GM23338 (cell line): ENCODE results near the gene NUP50. TPM values are rescaled to one million over a fixed set of nuclear protein-coding genes. Genes with fewer than 3 reads are reported as not detected.

Experiments
- ATAC-seq: fragments of 200-7000 bp; cut with Tn5 transposase; 3 replicates; pipeline ENCODE4 v1.9.1; 2020
- DNase-seq: peaks from one replicate; pipeline ENCODE4 v3.0.0-alpha.2; 2015; ENCODE audit warnings: low spot score
- H2AFZ ChIP-seq: fragments of 200-600 bp; sonication (generic); 2 replicates; pipeline ENCODE4 v1.8.0; 2016; ENCODE audit warnings: antibody characterized with exemption, mild to moderate bottlenecking, moderate library complexity
- H3F3A ChIP-seq: fragments of 200-600 bp; sonication (generic); replicated peaks from 2 replicates; pipeline ENCODE4 v1.8.0; 2017; ENCODE audit warnings: antibody characterized with exemption, mixed run types, low read depth
- H3K27ac ChIP-seq: fragments of 200-600 bp; sonication (generic); 2 replicates; pipeline ENCODE4 v1.6.1; 2016; ENCODE audit warnings: low read depth
- H3K27me3 ChIP-seq: fragments of 200-600 bp; sonication (generic); 2 replicates; pipeline ENCODE4 v1.8.0; 2016; ENCODE audit warnings: mild to moderate bottlenecking, mixed run types, moderate library complexity; ENCODE audit not compliant: insufficient read depth
- H3K36me3 ChIP-seq: fragments of 200-600 bp; sonication (generic); 2 replicates; pipeline ENCODE4 v1.8.0; 2016; ENCODE audit warnings: mild to moderate bottlenecking; ENCODE audit not compliant: insufficient read depth
- H3K4me1 ChIP-seq: fragments of 200-600 bp; sonication (generic); 2 replicates; pipeline ENCODE4 v1.8.0; 2016; ENCODE audit warnings: mild to moderate bottlenecking, moderate library complexity; ENCODE audit not compliant: insufficient read depth
- H3K4me2 ChIP-seq: fragments of 200-600 bp; sonication (generic); 2 replicates; pipeline ENCODE4 v1.7.1; 2017; ENCODE audit warnings: mixed run types
- H3K4me3 ChIP-seq: fragments of 200-600 bp; sonication (generic); 2 replicates; pipeline ENCODE4 v1.6.1; 2016; ENCODE audit warnings: mixed run types
- H3K79me2 ChIP-seq: fragments of 200-600 bp; sonication (generic); replicated peaks from 2 replicates; pipeline ENCODE4 v1.8.0; 2017; ENCODE audit warnings: mild to moderate bottlenecking; ENCODE audit not compliant: insufficient read depth
- H3K9me2 ChIP-seq: fragments of 200-600 bp; sonication (generic); 2 replicates; pipeline ENCODE4 v1.8.0; 2017; ENCODE audit not compliant: insufficient read depth
- H4K20me1 ChIP-seq: fragments of 200-600 bp; sonication (generic); replicated peaks from 2 replicates; pipeline ENCODE4 v1.8.0; 2017; ENCODE audit warnings: mild to moderate bottlenecking; ENCODE audit not compliant: insufficient read depth
- H3K27ac Mint-ChIP-seq: 2 replicates; pipeline ENCODE4 v1.8.0; 2020; ENCODE audit warnings: inconsistent platforms, mild to moderate bottlenecking, moderate library complexity, mixed read lengths
- H3K27me3 Mint-ChIP-seq: 3 replicates; pipeline ENCODE4 v1.8.0; 2022; ENCODE audit warnings: low read depth, mild to moderate bottlenecking, moderate library complexity, mixed read lengths, inconsistent platforms; ENCODE audit not compliant: insufficient read depth, poor library complexity
- H3K36me3 Mint-ChIP-seq: 3 replicates; pipeline ENCODE4 v1.8.0; 2021; ENCODE audit warnings: low read depth, mild to moderate bottlenecking, inconsistent platforms, moderate library complexity, mixed read lengths
- H3K4me1 Mint-ChIP-seq: 3 replicates; pipeline ENCODE4 v1.8.0; 2020; ENCODE audit warnings: mild to moderate bottlenecking, inconsistent platforms, mixed read lengths
- H3K4me3 Mint-ChIP-seq: 3 replicates; pipeline ENCODE4 v1.8.0; 2021; ENCODE audit warnings: moderate library complexity, mild to moderate bottlenecking, inconsistent platforms, mixed read lengths
- H3K9me3 Mint-ChIP-seq: 3 replicates; pipeline ENCODE4 v1.8.0; 2020; ENCODE audit warnings: moderate library complexity, mild to moderate bottlenecking, inconsistent platforms, mixed read lengths
- CREB1 ChIP-seq: fragments of 250-450 bp; sonication (Bioruptor Pico); IDR thresholded peaks from 2 replicates; pipeline ENCODE4 v1.5.0; 2020; ENCODE audit warnings: low read depth, mild to moderate bottlenecking, moderate library complexity
- ETS1 ChIP-seq: IDR thresholded peaks from 2 replicates; pipeline ENCODE4 v1.6.1; 2016; ENCODE audit warnings: antibody characterized with exemption
- EZH2 ChIP-seq: fragments of 200-600 bp; sonication (generic); IDR thresholded peaks from one replicate; pipeline ENCODE4 v1.8.0; 2017; ENCODE audit warnings: antibody characterized with exemption, mild to moderate bottlenecking, low read depth; ENCODE audit not compliant: unreplicated experiment
- EZH2phosphoT487 ChIP-seq: fragments of 200-600 bp; sonication (generic); IDR thresholded peaks from one replicate; pipeline ENCODE4 v1.8.1; 2018; ENCODE audit warnings: antibody characterized with exemption; ENCODE audit not compliant: unreplicated experiment
- NANOG ChIP-seq: IDR thresholded peaks from 2 replicates; pipeline ENCODE4 v1.6.1; 2016; ENCODE audit warnings: antibody characterized with exemption, borderline replicate concordance
- POLR2AphosphoS5 ChIP-seq: IDR thresholded peaks from 2 replicates; pipeline ENCODE4 v1.6.1; 2016; ENCODE audit warnings: antibody characterized with exemption, low read depth
- REST ChIP-seq: IDR thresholded peaks from one replicate; pipeline ENCODE4 v1.6.1; 2018; ENCODE audit warnings: antibody characterized with exemption; ENCODE audit not compliant: unreplicated experiment
- STAT1 ChIP-seq: IDR thresholded peaks from one replicate; pipeline ENCODE4 v1.6.1; 2016; ENCODE audit warnings: antibody characterized with exemption; ENCODE audit not compliant: unreplicated experiment
- ZNF114 ChIP-seq: fragments of 250-450 bp; sonication (Bioruptor Pico); IDR thresholded peaks from 2 replicates; pipeline ENCODE4 v1.5.0; 2020; ENCODE audit warnings: mild to moderate bottlenecking, moderate library complexity
- ZNF331 ChIP-seq: fragments of 250-450 bp; sonication (Bioruptor Pico); IDR thresholded peaks from 2 replicates; pipeline ENCODE4 v1.5.0; 2020; ENCODE audit warnings: low read depth, mild to moderate bottlenecking, moderate library complexity
- ZNF462 ChIP-seq: fragments of 250-450 bp; sonication (Bioruptor Pico); IDR thresholded peaks from 2 replicates; pipeline ENCODE4 v1.5.0; 2020; ENCODE audit warnings: mild to moderate bottlenecking, moderate library complexity
- polyA plus RNA-seq: library from polyadenylated mRNA; unstranded; fragments of >200 nt; fragmentation: Nextera tagmentation; extraction: Ambion mirVana; gene quantifications from 2 replicates; pipeline ENCODE4 v1.2.1, GENCODE V29; 2016
- total RNA-seq: library from RNA; depleted of rRNA; stranded (reverse); fragments of >200 nt; shearing (Covaris generic); gene quantifications from 2 replicates; pipeline ENCODE4 v1.2.3, GENCODE V29; 2014

Gene NUP50
- total and polyA plus RNA-seq, 2 experiments from 2014 or later: 45.9 to 96.6 TPM

- TF ChIP-seq ZNF114 (CRISPR knock-in tag) (no peak), STAT1 (no peak), ZNF331 (CRISPR knock-in tag) (no peak), NANOG (no peak), CREB1 (CRISPR knock-in tag) (no peak), ETS1 (no peak), EZH2phosphoT487 (no peak)
Observed at GRCh38 chr22:45226503-45227186, 62.9 kb downstream of the NUP50 start (continued).

- Histone ChIP-seq H3K4me3 (no peak overlapping the region), H2AFZ (no peak overlapping the region), H3K4me2 (no peak overlapping the region), H3K4me1 (no peaks in the 10 kb centered on the region), H3K9me2 (no peaks in the 10 kb centered on the region), H3K36me3 (no peaks in the 10 kb centered on the region), H3K79me2 (peaks cover 18% of the 10 kb centered on the region), H3K27ac (no peak overlapping the region), H4K20me1 (peaks cover 8% of the 10 kb centered on the region), H3F3A (no peaks in the 10 kb centered on the region), H3K27me3 (no peaks in the 10 kb centered on the region)
- DNase-seq (no peak), ATAC-seq (peak; percentile 45)
- Mint-ChIP-seq H3K4me1 (peaks cover 40% of the 10 kb centered on the region), H3K27ac (no peak overlapping the region), H3K36me3 (no peaks in the 10 kb centered on the region; the same call in 2 of the 3 replicates), H3K4me3 (no peak overlapping the region; the same call in 2 of the 3 replicates), H3K27me3 (peaks cover 11% of the 10 kb centered on the region), H3K9me3 (no peaks in the 10 kb centered on the region; the same call in 2 of the 3 replicates)
- TF ChIP-seq ZNF462 (no peak), POLR2AphosphoS5 (no peak), NANOG (no peak), STAT1 (no peak), REST (no peak), EZH2 (no peak)
Observed at GRCh38 chr22:45227645-45228400, 64.1 kb downstream of the NUP50 start.
